Lower leg skin (tissue), 4 donors: ENCODE data around the gene MBD3. TPM values are rescaled to one million over a fixed set of nuclear protein-coding genes. Genes with fewer than 3 reads are reported as not detected.
"Not testable (repeated sequence)": the region's sequence is repeated elsewhere in the genome, so short reads cannot be mapped to it uniquely, and the experiment has no call there.

Experiments
- DNase-seq, 2 donors: peaks; one replicate each; pipeline ENCODE4 v3.0.0-alpha.2; 2019; ENCODE audit warnings: low spot score in 2 of 2
- H3K4me3 ChIP-seq: fragments of 200-600 bp; sonication (generic); 2 replicates; pipeline ENCODE4 v1.5.1; 2017; ENCODE audit warnings: mild to moderate bottlenecking, low read depth; ENCODE audit not compliant: poor library complexity, severe bottlenecking
- POLR2A ChIP-seq, 2 donors: fragments of 450-650 bp; IDR thresholded peaks; one replicate each; pipeline ENCODE4 v1.6.1; 2016 to 2017; ENCODE audit warnings: antibody characterized with exemption in 2 of 2, mild to moderate bottlenecking in 1 of 2, moderate library complexity in 1 of 2
- WGBS, 2 donors: methylation state at CpG; one replicate each; pipeline ENCODE4 v1.1.5; 2018; 5-methylcytosine and 5-hydroxymethylcytosine counted together
- intact Hi-C: fragments of 100-400 bp; cut with DNase I; formaldehyde crosslinking; loops from one replicate; pipeline ENCODE4 v1.15.0; 2023; ENCODE audit warnings: low total_unique reads
- total RNA-seq, 4 donors: library from RNA; depleted of rRNA; stranded (reverse); fragments of >200 nt; gene quantifications; one replicate each; pipeline ENCODE4 v1.1.0, GENCODE V29; 2016
- TF ChIP-seq, protein P1 (sequence below), 3 donors: fragments of 450-650 bp; IDR thresholded peaks; one replicate each; pipeline ENCODE4 v1.5.1; 2016; ENCODE audit warnings: antibody characterized with exemption in 3 of 3, mild to moderate bottlenecking in 3 of 3, moderate library complexity in 2 of 3

The MBD3 gene
- total RNA-seq, 4 donors from 2014 or later = 51.7 to 85.7 (median 79.3) TPM

DNA sequence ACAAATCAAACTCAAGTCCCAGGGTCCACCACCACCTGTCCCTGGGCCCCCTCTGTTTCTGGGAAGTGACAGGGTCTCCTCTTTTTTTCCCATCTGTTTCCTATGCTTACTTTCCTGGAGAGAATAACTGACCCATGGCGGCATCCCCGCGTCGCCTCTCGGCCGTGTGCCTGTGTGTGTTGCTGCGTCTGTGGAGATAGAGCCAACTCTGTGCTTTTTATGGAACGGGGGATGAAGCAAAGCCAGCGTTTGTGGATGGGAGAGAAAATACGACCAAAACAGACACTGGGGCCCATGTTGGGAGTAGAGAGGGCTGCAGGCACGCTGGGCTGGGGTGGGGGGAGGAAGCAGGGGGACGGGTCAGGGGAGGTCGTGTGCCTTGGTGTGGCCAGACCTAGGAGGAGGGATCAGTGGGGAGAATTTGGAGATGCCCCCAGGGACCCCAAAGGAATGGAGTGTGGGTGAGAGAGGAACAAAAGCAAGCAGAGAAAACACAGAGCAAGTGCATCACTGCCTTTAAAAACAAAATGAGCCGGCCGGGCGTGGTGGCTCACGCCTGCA, 52.2 kb downstream of the MBD3 start:
- intact Hi-C loops = no loop called here
- no peak overlapping the region for H3K4me3 ChIP-seq
- WGBS, 2 donors = 28 to 35% methylated on average over 17 of the region's 17 CpGs
- DNase-seq = no peak
- TF ChIP-seq POLR2A (IDR thresholded peaks at IDR 0.05) = no peak
- TF ChIP-seq, protein P1, sequence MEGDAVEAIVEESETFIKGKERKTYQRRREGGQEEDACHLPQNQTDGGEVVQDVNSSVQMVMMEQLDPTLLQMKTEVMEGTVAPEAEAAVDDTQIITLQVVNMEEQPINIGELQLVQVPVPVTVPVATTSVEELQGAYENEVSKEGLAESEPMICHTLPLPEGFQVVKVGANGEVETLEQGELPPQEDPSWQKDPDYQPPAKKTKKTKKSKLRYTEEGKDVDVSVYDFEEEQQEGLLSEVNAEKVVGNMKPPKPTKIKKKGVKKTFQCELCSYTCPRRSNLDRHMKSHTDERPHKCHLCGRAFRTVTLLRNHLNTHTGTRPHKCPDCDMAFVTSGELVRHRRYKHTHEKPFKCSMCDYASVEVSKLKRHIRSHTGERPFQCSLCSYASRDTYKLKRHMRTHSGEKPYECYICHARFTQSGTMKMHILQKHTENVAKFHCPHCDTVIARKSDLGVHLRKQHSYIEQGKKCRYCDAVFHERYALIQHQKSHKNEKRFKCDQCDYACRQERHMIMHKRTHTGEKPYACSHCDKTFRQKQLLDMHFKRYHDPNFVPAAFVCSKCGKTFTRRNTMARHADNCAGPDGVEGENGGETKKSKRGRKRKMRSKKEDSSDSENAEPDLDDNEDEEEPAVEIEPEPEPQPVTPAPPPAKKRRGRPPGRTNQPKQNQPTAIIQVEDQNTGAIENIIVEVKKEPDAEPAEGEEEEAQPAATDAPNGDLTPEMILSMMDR (IDR thresholded peaks at IDR 0.05) = no peak

DNA sequence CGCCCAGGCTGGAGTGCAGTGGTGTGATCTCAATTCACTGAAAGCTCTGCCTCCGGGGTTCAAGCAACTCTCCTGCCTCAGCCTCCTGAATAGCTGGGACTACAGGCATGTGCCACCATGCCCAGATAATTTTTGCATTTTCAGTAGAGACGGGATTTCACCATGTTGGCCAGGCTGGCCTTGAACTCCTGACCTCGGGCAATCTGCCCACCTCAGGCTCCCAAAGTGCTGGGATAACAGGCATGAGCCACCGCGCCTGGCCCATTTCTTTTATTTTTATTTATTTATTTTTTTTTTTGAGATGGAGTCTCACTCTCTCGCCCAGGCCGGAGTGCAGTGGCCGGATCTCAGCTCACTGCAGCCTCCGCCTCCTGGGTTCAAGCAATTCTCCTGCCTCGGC, 52.9 kb downstream of the MBD3 start:
- 87 to 88% methylated on average over 11 of the region's 11 CpGs for WGBS, 2 donors
- intact Hi-C loops, H3K4me3 ChIP-seq, DNase-seq: not testable (repeated sequence)

DNA sequence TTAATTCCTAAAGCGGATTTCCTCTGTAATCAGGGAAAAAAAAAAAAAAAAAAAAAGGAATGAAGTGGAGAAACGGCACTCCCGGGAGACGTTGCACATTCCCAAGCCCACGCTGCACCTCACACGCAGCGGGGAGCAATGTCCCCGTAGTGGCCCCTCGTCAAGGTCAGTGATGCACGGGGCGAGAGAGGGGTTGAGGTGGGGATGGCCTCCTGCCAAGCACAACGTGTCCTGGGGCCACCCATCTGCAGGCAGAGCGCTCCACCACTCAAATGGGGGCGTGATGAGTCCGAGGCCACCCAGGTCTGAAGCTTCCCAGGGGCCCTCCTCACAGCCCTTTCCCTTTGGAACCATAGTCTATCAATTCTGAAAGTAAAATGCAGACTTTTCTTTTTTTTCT, 53.7 kb downstream of the MBD3 start:
- TF ChIP-seq, protein P1 (IDR thresholded peaks at IDR 0.05) = no peak
- no peak for TF ChIP-seq POLR2A (IDR thresholded peaks at IDR 0.05)
- 12 to 16% methylated on average over 15 of the region's 15 CpGs for WGBS, 2 donors
- intact Hi-C loops = no loop called here

DNA sequence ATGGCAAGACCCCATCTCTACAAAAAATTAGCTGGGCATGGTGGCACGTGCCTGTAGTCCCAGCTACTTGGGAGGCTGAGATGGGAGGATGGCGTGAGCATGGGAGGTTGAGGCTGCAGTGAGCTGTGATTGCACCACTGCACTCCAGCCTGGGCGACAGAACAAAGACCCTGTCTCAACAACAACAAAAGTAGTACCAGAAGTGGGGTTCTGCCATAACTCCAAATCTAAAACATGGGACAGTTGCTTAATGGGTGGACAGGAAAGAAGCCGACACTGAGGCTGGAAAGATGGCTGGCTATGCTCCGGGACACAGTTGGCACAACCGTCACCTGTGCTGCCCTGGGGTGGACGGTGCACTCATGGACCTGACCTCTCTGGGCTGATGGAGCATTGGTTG, 57.0 kb downstream of the MBD3 start:
- 95 to 96% methylated on average over 7 of the region's 7 CpGs for WGBS, 2 donors
- H3K4me3 ChIP-seq, intact Hi-C loops, DNase-seq: not testable (repeated sequence)

More for the DNA sequence above, 53.7 kb downstream of the MBD3 start:
- no peak for DNase-seq
- no peak overlapping the region for H3K4me3 ChIP-seq

DNA sequence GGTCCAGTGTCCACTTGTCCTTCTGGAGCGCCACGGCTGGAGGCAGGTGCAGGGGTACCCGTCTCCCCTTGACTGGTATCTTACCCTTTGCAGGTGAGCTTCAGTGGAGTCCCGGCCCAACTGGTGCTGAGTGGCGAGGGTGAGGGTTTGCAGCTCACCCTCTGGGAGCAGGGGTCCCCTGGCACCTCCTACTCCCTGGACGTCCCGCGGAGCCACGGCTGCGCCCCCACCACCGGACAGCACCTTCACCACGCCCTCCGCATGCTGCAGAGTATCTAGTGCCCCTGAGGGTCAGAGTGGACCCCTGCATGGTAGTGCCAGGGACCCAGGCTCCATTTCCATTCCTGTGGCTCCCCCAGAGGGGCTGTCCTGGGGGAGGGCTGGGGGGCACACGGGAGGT, 57.7 kb downstream of the MBD3 start:
- intact Hi-C loops = no loop called here
- H3K4me3 ChIP-seq = no peak overlapping the region
- no peak for DNase-seq
- 84 to 92% methylated on average over 10 to 12 of the region's 14 CpGs for WGBS, 2 donors
- TF ChIP-seq, protein P1 (IDR thresholded peaks at IDR 0.05) = no peak
- TF ChIP-seq POLR2A (IDR thresholded peaks at IDR 0.05) = no peak

DNA sequence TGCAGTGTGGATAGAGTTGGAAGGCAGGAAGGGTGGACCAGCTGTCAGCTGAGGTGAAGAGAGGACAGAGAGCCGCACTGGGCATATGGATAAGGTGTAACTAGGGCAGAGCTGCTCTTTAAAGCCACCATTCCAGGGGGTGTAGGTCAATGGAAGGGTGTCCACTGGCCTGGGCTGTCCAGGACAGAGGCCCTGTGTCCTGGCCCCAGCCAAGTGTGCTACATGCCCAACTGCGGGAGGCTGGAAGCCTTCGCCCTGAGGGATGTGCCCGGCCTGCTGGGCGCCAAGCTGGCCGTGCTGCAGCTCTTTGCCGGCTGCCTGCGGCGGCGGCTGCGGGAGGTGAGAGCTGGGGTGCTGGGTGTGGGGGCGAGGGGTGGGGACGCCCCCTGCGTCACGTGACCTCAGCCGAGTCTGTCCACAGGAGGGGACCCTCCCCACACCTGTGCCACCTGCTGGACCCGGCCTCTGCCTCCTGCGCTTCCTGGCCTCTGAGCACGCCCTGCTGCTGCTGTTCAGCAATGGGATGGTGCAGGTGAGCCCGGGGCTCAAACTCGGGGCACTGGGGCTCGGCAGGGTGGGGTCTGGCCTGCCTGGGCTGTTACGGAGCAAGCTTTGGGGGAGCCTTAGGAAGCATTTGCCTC, 59.0 kb downstream of the MBD3 start:
- DNase-seq = no peak
- intact Hi-C loops = no loop called here
- H3K4me3 ChIP-seq = no peak overlapping the region
- WGBS, 2 donors = 75 to 84% methylated on average over 9 to 16 of the region's 23 CpGs
- TF ChIP-seq, protein P1 (IDR thresholded peaks at IDR 0.05) = no peak
- TF ChIP-seq POLR2A (IDR thresholded peaks at IDR 0.05) = no peak

DNA sequence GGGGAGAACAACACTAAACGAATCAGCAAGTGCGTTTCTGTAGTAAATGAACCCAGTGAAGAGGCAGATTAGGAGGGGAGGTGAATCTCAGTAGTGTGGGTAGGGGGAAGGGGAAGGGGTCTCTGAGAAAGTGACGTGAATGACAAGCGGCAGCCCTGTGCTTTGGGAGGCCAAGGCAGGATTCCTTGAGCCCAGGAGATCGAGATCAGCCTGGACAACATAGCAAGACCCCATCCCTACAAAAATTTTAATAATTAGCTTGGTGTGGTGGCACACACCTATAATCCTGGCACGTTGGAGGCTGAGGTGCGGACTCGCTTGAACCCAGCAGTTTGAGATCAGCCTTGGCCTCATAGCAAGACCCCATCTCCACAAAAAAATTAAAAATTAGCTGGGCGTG, 60.7 kb downstream of the MBD3 start:
- DNase-seq = no peak
- intact Hi-C loops = no loop called here
- no peak overlapping the region for H3K4me3 ChIP-seq
- no peak for TF ChIP-seq POLR2A (IDR thresholded peaks at IDR 0.05)
- TF ChIP-seq, protein P1 (IDR thresholded peaks at IDR 0.05) = no peak
- WGBS, 2 donors = 84% methylated on average over 9 of the region's 9 CpGs
